HL-60 (cell line): Measurements from ENCODE around the gene SSNA1.

Experiments used
- CTCF ChIP-seq: IDR thresholded peaks from one replicate; pipeline ENCODE4 v1.5.1; 2011; ENCODE audit warnings: low read length, control low read depth, inconsistent platforms; ENCODE audit not compliant: insufficient read depth
- GABPA ChIP-seq: IDR thresholded peaks from 2 replicates; pipeline ENCODE4 v1.6.1; 2012; ENCODE audit warnings: low read depth
- POLR2AphosphoS5 ChIP-seq: IDR thresholded peaks from 2 replicates; pipeline ENCODE4 v1.6.1; 2012; ENCODE audit warnings: low read depth
- TF ChIP-seq, protein P1 (sequence below): IDR thresholded peaks from 2 replicates; pipeline ENCODE4 v1.6.1; 2012; ENCODE audit warnings: low read depth; ENCODE audit not compliant: insufficient replicate concordance

DNA sequence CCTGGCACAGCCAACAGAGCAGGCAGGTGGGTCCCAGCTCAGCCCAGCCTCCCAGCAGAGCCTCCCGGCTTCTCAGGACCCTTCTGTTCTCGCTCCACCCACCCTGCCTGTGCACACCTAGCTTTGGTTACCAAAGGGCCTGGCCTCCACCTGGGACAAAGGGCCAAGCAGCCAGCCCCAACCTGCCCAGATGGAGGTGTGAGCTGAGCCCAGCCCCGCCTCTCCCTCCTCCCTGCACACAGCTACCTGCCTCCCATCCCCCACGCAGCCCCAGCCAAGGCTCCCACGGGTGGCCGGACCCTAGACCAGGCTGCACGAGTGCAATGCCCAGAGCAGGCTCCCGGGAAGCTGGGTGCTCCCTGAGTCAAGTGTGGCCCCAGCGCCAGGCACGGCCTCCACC, 6.4 kb downstream of the SSNA1 start:
- TF ChIP-seq, protein P1, sequence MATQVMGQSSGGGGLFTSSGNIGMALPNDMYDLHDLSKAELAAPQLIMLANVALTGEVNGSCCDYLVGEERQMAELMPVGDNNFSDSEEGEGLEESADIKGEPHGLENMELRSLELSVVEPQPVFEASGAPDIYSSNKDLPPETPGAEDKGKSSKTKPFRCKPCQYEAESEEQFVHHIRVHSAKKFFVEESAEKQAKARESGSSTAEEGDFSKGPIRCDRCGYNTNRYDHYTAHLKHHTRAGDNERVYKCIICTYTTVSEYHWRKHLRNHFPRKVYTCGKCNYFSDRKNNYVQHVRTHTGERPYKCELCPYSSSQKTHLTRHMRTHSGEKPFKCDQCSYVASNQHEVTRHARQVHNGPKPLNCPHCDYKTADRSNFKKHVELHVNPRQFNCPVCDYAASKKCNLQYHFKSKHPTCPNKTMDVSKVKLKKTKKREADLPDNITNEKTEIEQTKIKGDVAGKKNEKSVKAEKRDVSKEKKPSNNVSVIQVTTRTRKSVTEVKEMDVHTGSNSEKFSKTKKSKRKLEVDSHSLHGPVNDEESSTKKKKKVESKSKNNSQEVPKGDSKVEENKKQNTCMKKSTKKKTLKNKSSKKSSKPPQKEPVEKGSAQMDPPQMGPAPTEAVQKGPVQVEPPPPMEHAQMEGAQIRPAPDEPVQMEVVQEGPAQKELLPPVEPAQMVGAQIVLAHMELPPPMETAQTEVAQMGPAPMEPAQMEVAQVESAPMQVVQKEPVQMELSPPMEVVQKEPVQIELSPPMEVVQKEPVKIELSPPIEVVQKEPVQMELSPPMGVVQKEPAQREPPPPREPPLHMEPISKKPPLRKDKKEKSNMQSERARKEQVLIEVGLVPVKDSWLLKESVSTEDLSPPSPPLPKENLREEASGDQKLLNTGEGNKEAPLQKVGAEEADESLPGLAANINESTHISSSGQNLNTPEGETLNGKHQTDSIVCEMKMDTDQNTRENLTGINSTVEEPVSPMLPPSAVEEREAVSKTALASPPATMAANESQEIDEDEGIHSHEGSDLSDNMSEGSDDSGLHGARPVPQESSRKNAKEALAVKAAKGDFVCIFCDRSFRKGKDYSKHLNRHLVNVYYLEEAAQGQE, result no peak
- TF ChIP-seq CTCF (no peak), POLR2AphosphoS5 (no peak), GABPA (no peak)
